GM10248 (cell line): ENCODE measurements around the gene RUFY1.
"Not testable (repeated sequence)": the region's sequence is repeated elsewhere in the genome, so short reads cannot be mapped to it uniquely, and the experiment has no call there.

Experiments used
- CTCF ChIA-PET: fragments of 300-600 bp; sonication (Branson Sonifier 250); formaldehyde crosslinking; extraction: SDS; loops from one replicate; lab custom pipeline; 2021; ENCODE audit warnings: antibody characterized with exemption; lab: Yijun Ruan, JAX
- POLR2A ChIA-PET: fragments of 350-650 bp; sonication (Branson Sonifier 250); formaldehyde crosslinking; extraction: SDS; loops from one replicate; lab custom pipeline; 2020; ENCODE audit warnings: antibody characterized with exemption; lab: Yijun Ruan, JAX
- DNase-seq: peaks from one replicate; pipeline ENCODE4 v3.0.0; 2012; ENCODE audit errors: extremely low spot score
- CTCF ChIP-seq: IDR thresholded peaks from 2 replicates; pipeline ENCODE4 v1.5.1; 2012; ENCODE audit warnings: mild to moderate bottlenecking, low read depth; ENCODE audit errors: extremely low read depth, missing control alignments, control extremely low read depth

Gene RUFY1

GRCh38 chr5:179550511-179551342 lies at the start of gene RUFY1:
Gene RUFY1, plus strand, starts transcription at chr5:179550554. Its CDS starts 16 bp downstream, at chr5:179550570.
- CTCF ChIA-PET, result interaction anchor here (1.1 kb wide), 1 partner anchor 31 kb away, joined by 3 read pairs; no protein-coding TSS in a partner anchor
- POLR2A ChIA-PET, result interaction anchor here (0.6 to 2.5 kb wide), 4 partner anchors 9 to 921 kb away, joined by 3 to 11 read pairs (median 6); partner anchors contain the start of gene HNRNPH1
- TF ChIP-seq CTCF, result no peak
- peak; percentile 84 for DNase-seq

- POLR2A ChIA-PET, CTCF ChIA-PET, DNase-seq: not testable (repeated sequence)
Measured at GRCh38 chr5:179501997-179502396, 48.4 kb upstream of the RUFY1 start.

GRCh38 chr5:179502420-179502819 lies 47.9 kb upstream of the RUFY1 start:
- CTCF ChIA-PET, result not testable (repeated sequence)

GRCh38 chr5:179504191-179504590 lies 46.2 kb upstream of the RUFY1 start:
- TF ChIP-seq CTCF, result no peak
- no peak for DNase-seq
- CTCF ChIA-PET, result interaction anchor here (2.0 kb wide), 1 partner anchor 10 kb away, joined by 8 read pairs; no protein-coding TSS in a partner anchor

More at GRCh38 chr5:179502420-179502819, 47.9 kb upstream of the RUFY1 start:
- POLR2A ChIA-PET, DNase-seq: not testable (repeated sequence)

GRCh38 chr5:179504600-179505396 lies 45.6 kb upstream of the RUFY1 start:
- DNase-seq, result no peak
- ChIA-PET POLR2A (no interaction called here), CTCF (interaction anchor here (2.0 kb wide), 1 partner anchor 11 kb away, joined by 8 read pairs; no protein-coding TSS in a partner anchor)
- no peak for TF ChIP-seq CTCF

More at GRCh38 chr5:179504191-179504590, 46.2 kb upstream of the RUFY1 start:
- POLR2A ChIA-PET, result no interaction called here

- DNase-seq, result no peak
- no peak for TF ChIP-seq CTCF
- ChIA-PET CTCF (interaction anchor here (2.0 kb wide), 1 partner anchor 12 kb away, joined by 8 read pairs; no protein-coding TSS in a partner anchor), POLR2A (no interaction called here)
Measured at GRCh38 chr5:179505636-179506261, 44.6 kb upstream of the RUFY1 start.

- POLR2A ChIA-PET, result no interaction called here
- CTCF ChIA-PET, result no interaction called here
- DNase-seq, result no peak
- TF ChIP-seq CTCF, result no peak
Measured at GRCh38 chr5:179509239-179509638, 41.1 kb upstream of the RUFY1 start.
